Esophagus squamous epithelium (tissue), 4 donors: ENCODE measurements around the gene MAGEB4.

ENCODE experiments used
- POLR2A ChIP-seq, 4 donors: fragments of 450-650 bp; IDR thresholded peaks; one replicate each; pipeline ENCODE4 v1.6.1; 2017; ENCODE audit warnings: antibody characterized with exemption in 4 of 4, mild to moderate bottlenecking in 4 of 4, moderate library complexity in 3 of 4
- TF ChIP-seq, protein P1 (sequence below), 6 experiments: fragments of 450-650 bp in 4 of 6; fragments of 200-600 bp in 2 of 6; sonication (generic) in 2 of 6; IDR thresholded peaks; one replicate each; pipeline ENCODE4 v1.5.1; 2016 to 2019; ENCODE audit warnings: antibody characterized with exemption in 6 of 6, mild to moderate bottlenecking in 4 of 6, moderate library complexity in 4 of 6

DNA sequence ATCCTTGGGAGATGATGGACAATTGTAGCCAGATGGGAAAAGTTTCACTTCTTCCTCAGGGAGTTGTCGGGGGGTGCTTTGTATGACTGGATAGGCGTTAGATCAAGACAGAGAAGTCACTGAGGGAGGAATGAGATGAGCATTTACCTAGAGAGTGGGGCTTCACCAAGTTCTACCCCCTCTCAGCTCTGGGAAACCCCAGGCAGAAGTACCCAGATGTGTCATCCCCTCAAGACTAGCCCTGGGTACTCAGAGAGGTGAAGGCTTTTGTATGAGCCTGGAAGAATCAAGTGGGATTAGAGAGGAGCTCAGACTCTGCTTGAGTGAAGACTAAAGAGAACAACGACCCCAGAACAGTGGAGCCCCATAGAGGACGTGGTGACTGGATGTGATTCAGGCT lies 7.1 kb downstream of the MAGEB4 start:
- TF ChIP-seq, protein P1, sequence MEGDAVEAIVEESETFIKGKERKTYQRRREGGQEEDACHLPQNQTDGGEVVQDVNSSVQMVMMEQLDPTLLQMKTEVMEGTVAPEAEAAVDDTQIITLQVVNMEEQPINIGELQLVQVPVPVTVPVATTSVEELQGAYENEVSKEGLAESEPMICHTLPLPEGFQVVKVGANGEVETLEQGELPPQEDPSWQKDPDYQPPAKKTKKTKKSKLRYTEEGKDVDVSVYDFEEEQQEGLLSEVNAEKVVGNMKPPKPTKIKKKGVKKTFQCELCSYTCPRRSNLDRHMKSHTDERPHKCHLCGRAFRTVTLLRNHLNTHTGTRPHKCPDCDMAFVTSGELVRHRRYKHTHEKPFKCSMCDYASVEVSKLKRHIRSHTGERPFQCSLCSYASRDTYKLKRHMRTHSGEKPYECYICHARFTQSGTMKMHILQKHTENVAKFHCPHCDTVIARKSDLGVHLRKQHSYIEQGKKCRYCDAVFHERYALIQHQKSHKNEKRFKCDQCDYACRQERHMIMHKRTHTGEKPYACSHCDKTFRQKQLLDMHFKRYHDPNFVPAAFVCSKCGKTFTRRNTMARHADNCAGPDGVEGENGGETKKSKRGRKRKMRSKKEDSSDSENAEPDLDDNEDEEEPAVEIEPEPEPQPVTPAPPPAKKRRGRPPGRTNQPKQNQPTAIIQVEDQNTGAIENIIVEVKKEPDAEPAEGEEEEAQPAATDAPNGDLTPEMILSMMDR (IDR thresholded peaks at IDR 0.05) = no peak
- no peak for TF ChIP-seq POLR2A (IDR thresholded peaks at IDR 0.05)
